ENCODE measurements around the gene RWDD1.
A peak's percentile ranks its signal among the peaks of the same experiment; 100 is the strongest.

RWDD1 gene

DNA sequence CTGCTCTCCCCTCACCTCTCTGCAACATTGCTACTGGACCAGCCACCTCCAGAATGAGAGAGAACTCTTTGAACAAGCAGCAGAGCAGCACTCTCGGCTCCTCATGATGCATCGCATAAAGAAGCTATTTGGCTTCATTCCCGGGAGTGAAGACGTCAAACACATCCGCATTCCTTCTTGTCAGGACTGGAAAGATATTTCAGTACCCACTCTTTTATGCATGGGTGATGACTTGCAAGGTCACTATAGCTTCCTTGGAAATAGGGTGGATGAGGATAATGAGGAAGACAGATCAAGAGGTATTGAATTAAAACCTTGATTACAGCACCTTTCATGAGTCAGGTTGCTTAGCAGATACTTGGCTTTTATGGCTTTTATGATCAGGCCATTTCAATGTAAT, 13.4 kb upstream of the RWDD1 start:
- TF ChIP-seq CTCF (IDR thresholded peaks at IDR 0.05; ENCODE audit: borderline replicate concordance, insufficient read depth, low read depth, low read length) = no peak
- no peak overlapping the region for H3K4me3 ChIP-seq (ENCODE audit: low read depth, low read length)

- TF ChIP-seq CTCF (IDR thresholded peaks at IDR 0.05; ENCODE audit: borderline replicate concordance, insufficient read depth, low read depth, low read length) = no peak
Measured at GRCh38 chr6:116560130-116560529, 11.2 kb upstream of the RWDD1 start.

DNA sequence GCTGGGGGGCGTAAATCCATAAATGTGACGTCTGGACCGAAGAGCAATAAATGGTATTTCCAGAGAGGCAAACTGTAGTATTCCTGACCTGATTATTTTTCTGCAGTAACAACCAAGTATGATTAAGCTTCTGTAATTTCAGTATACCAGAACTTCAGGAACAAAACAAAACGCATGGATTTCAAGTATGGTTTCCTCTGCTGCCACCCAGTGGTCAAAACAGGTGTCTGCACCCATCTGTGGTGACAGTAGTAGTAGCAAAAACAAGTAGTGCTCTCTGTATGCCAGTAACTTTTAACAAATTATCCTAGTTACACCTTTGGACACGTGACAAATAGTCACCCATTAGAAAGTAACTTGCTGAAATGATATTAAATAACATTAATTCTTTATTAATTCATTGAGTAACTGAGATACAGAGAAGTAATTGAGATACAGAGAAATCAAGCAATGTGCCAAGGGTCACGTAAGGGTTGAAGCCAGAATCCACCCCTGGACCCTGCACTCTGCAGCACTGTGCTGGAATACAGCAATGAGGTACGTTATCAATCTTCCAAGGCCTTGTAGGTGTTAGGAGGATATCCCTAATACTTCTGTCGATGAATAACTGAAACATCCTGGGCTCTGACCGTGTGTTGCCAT, 9.8 kb upstream of the RWDD1 start:
- TF ChIP-seq CTCF (IDR thresholded peaks at IDR 0.05; ENCODE audit: borderline replicate concordance, insufficient read depth, low read depth, low read length) = peak; percentile 75; the same call in 1 of the 2 replicates
- no peak overlapping the region for H3K4me3 ChIP-seq (ENCODE audit: low read depth, low read length)

More at GRCh38 chr6:116560130-116560529, 11.2 kb upstream of the RWDD1 start:
- H3K4me3 ChIP-seq (ENCODE audit: low read depth, low read length) = no peak overlapping the region

DNA sequence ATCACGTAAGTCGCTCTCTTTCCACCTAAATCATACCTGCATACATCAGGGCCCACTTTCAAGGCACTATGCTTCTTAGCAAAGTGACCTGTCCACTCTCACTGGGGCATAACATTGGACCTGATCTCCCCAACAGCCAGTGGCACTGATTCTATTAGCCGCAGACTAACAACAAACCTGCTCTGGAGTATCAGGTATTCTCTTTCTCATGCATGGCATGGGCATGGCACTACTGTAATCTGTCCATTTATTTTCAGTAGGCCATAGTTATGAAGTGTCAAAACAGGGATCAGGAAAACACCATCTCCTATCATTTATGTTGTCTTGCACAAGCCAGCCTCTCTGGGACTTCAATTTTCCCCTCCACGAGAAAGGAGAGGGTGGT, 9.3 kb upstream of the RWDD1 start:
- no peak overlapping the region for H3K4me3 ChIP-seq (ENCODE audit: low read depth, low read length)
- TF ChIP-seq CTCF (IDR thresholded peaks at IDR 0.05; ENCODE audit: borderline replicate concordance, insufficient read depth, low read depth, low read length) = no peak

- TF ChIP-seq CTCF (IDR thresholded peaks at IDR 0.05; ENCODE audit: borderline replicate concordance, insufficient read depth, low read depth, low read length) = no peak
- no peak overlapping the region for H3K4me3 ChIP-seq (ENCODE audit: low read depth, low read length)
Measured at GRCh38 chr6:116562614-116563013, 8.7 kb upstream of the RWDD1 start.

GRCh38 chr6:116563830-116564229, 7.5 kb upstream of the RWDD1 start:
- H3K4me3 ChIP-seq (ENCODE audit: low read depth, low read length) = no peak overlapping the region
- TF ChIP-seq CTCF (IDR thresholded peaks at IDR 0.05; ENCODE audit: borderline replicate concordance, insufficient read depth, low read depth, low read length) = no peak

DNA sequence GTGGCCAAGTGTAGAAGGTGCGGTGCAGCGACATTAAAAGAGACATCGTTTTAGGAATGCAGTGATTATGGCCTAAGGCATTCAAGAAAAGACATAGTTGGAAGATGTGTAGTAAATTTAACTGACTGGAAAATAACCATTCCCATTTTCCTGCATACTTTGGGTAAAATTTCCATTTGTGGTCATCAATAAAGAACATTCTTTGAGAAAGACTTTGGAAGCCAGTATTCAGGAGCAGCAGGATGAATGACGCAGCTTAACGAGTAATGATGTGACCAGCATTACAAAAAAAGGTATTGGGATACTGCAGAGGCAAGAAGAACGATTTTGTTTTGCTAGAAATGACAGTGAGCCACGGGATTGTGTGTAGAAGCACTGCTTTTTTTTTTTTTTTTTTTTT, 7.0 kb upstream of the RWDD1 start:
- no peak for TF ChIP-seq CTCF (IDR thresholded peaks at IDR 0.05; ENCODE audit: borderline replicate concordance, insufficient read depth, low read depth, low read length)

More for the DNA sequence above, 7.0 kb upstream of the RWDD1 start:
- H3K4me3 ChIP-seq (ENCODE audit: low read depth, low read length) = no peak overlapping the region

Measured in GM12875 (cell line).